ENCODE data around the gene PRKCZ.

PRKCZ gene

GRCh38 chr1:2200308-2200943 is 150.2 kb downstream of the PRKCZ start:
- no peak for DNase-seq (ENCODE audit: low read depth)
- H3K4me3 ChIP-seq (ENCODE audit: low read depth, low read length), result no peak overlapping the region
- no peak for TF ChIP-seq POLR2A (IDR thresholded peaks at IDR 0.05; ENCODE audit: extremely low read depth, insufficient read length)
- TF ChIP-seq MAX (IDR thresholded peaks at IDR 0.05; ENCODE audit: low read depth, low read length), result no peak
- no peak for TF ChIP-seq CTCF (IDR thresholded peaks at IDR 0.05; ENCODE audit: low read depth, low read length)
- no peak for TF ChIP-seq MYC (IDR thresholded peaks at IDR 0.05; ENCODE audit: low read depth, low read length)

GRCh38 chr1:2201062-2201461 is 150.9 kb downstream of the PRKCZ start:
- H3K4me3 ChIP-seq (ENCODE audit: low read depth, low read length), result no peak overlapping the region
- no peak for TF ChIP-seq MAX (IDR thresholded peaks at IDR 0.05; ENCODE audit: low read depth, low read length)
- TF ChIP-seq CTCF (IDR thresholded peaks at IDR 0.05; ENCODE audit: low read depth, low read length), result no peak
- TF ChIP-seq MYC (IDR thresholded peaks at IDR 0.05; ENCODE audit: low read depth, low read length), result no peak
- TF ChIP-seq POLR2A (IDR thresholded peaks at IDR 0.05; ENCODE audit: extremely low read depth, insufficient read length), result no peak
- no peak for DNase-seq (ENCODE audit: low read depth)

GRCh38 chr1:2202008-2202575 is 151.9 kb downstream of the PRKCZ start:
- DNase-seq (ENCODE audit: low read depth), result no peak
- TF ChIP-seq CTCF (IDR thresholded peaks at IDR 0.05; ENCODE audit: low read depth, low read length) (no peak), MAX (IDR thresholded peaks at IDR 0.05; ENCODE audit: low read depth, low read length) (no peak), MYC (IDR thresholded peaks at IDR 0.05; ENCODE audit: low read depth, low read length) (no peak), POLR2A (IDR thresholded peaks at IDR 0.05; ENCODE audit: extremely low read depth, insufficient read length) (no peak)
- H3K4me3 ChIP-seq (ENCODE audit: low read depth, low read length), result no peak overlapping the region

GRCh38 chr1:2202843-2203601 is 152.8 kb downstream of the PRKCZ start:
- no peak overlapping the region for H3K4me3 ChIP-seq (ENCODE audit: low read depth, low read length)
- TF ChIP-seq MAX (IDR thresholded peaks at IDR 0.05; ENCODE audit: low read depth, low read length) (no peak), CTCF (IDR thresholded peaks at IDR 0.05; ENCODE audit: low read depth, low read length) (no peak), MYC (IDR thresholded peaks at IDR 0.05; ENCODE audit: low read depth, low read length) (no peak), POLR2A (IDR thresholded peaks at IDR 0.05; ENCODE audit: extremely low read depth, insufficient read length) (no peak)
- DNase-seq (ENCODE audit: low read depth), result no peak

- DNase-seq (ENCODE audit: low read depth), result no peak
- no peak for TF ChIP-seq MYC (IDR thresholded peaks at IDR 0.05; ENCODE audit: low read depth, low read length)
- no peak for TF ChIP-seq POLR2A (IDR thresholded peaks at IDR 0.05; ENCODE audit: extremely low read depth, insufficient read length)
- no peak for TF ChIP-seq MAX (IDR thresholded peaks at IDR 0.05; ENCODE audit: low read depth, low read length)
- no peak for TF ChIP-seq CTCF (IDR thresholded peaks at IDR 0.05; ENCODE audit: low read depth, low read length)
- no peak overlapping the region for H3K4me3 ChIP-seq (ENCODE audit: low read depth, low read length)
These were observed 153.6 kb downstream of the PRKCZ start for GRCh38 chr1:2203671-2204414.

Measured in NB4 (cell line).